Measurements from ENCODE around the gene PRG3.
A peak's percentile ranks its signal among the peaks of the same experiment; 100 is the strongest.
"Not testable (repeated sequence)": the region's sequence is repeated elsewhere in the genome, so short reads cannot be mapped to it uniquely, and the experiment has no call there.

The PRG3 gene

GRCh38 chr11:57361926-57362325, 19.0 kb downstream of the PRG3 start:
- Histone ChIP-seq H3K18ac (ENCODE audit: low read length) (no peak overlapping the region), H3K4me2 (ENCODE audit: insufficient read depth, low read length, poor library complexity, severe bottlenecking) (no peak overlapping the region), H3K36me3 (replicated peaks in 1 of 2; ENCODE audit: control insufficient read depth in 2 of 2, insufficient read depth in 2 of 2, low read length in 2 of 2) (no peaks in the 10 kb centered on the region), H3K4ac (ENCODE audit: low read length) (no peak overlapping the region), H2AK5ac (ENCODE audit: low read depth, low read length) (no peak overlapping the region), H3K9me3 (replicated peaks in 1 of 2; ENCODE audit: control insufficient read depth in 2 of 2, insufficient read depth in 1 of 2, low read depth in 1 of 2, low read length in 2 of 2) (no peaks in the 10 kb centered on the region), H3K4me3 (ENCODE audit: low read length in 2 of 2) (peak overlapping the region in 1 of 2 donors; percentile 3), H3K4me1 (ENCODE audit: control insufficient read depth in 2 of 2, insufficient read depth in 1 of 2, low read depth in 1 of 2, low read length in 2 of 2) (peaks cover 10 to 13% of the 10 kb centered on the region in 2 donors), H2BK12ac (ENCODE audit: low read length) (no peak overlapping the region), H4K91ac (ENCODE audit: low read depth, low read length, poor library complexity) (no peak overlapping the region), H4K8ac (ENCODE audit: low read depth, low read length) (no peak overlapping the region), H3K9ac (ENCODE audit: low read depth, low read length, poor library complexity) (no peak overlapping the region), H2BK120ac (ENCODE audit: low read depth, low read length) (no peak overlapping the region), H2BK5ac (ENCODE audit: low read length) (no peak overlapping the region), H3K23ac (ENCODE audit: low read depth, low read length, poor library complexity) (no peak overlapping the region), H3K27ac (replicated peaks; ENCODE audit: low read length) (no peak overlapping the region), H2AFZ (ENCODE audit: low read length) (no peak overlapping the region), H3K27me3 (ENCODE audit: control insufficient read depth in 3 of 3, insufficient read depth in 3 of 3, low read depth in 1 of 3, low read length in 3 of 3) (peaks cover 0 to 36% (median 0%) of the 10 kb centered on the region in 3 experiments), H2BK15ac (ENCODE audit: low read length) (no peak overlapping the region), H3K14ac (ENCODE audit: low read length) (peak overlapping the region; percentile 40), H3K79me1 (ENCODE audit: low read depth, low read length) (no peaks in the 10 kb centered on the region)
- WGBS, 2 donors (ENCODE audit: extremely low coverage in 2 of 2, insufficient read length in 2 of 2, insufficient replicate concordance in 1 of 2) = no CpG with 5 or more reads among the region's 3 CpGs
- DNase-seq (ENCODE audit: low spot score) = no peak

GRCh38 chr11:57361420-57361819, 19.5 kb downstream of the PRG3 start:
- not testable (repeated sequence) for H2BK120ac ChIP-seq (ENCODE audit: low read depth, low read length); H3K14ac ChIP-seq (ENCODE audit: low read length); H4K8ac ChIP-seq (ENCODE audit: low read depth, low read length); H3K4me2 ChIP-seq (ENCODE audit: insufficient read depth, low read length, poor library complexity, severe bottlenecking); H4K91ac ChIP-seq (ENCODE audit: low read depth, low read length, poor library complexity); H3K23ac ChIP-seq (ENCODE audit: low read depth, low read length, poor library complexity); H3K9me3 ChIP-seq (replicated peaks in 1 of 2; ENCODE audit: control insufficient read depth in 2 of 2, insufficient read depth in 1 of 2, low read depth in 1 of 2, low read length in 2 of 2); H3K79me1 ChIP-seq (ENCODE audit: low read depth, low read length); DNase-seq (ENCODE audit: low spot score); H2AK5ac ChIP-seq (ENCODE audit: low read depth, low read length); H2AFZ ChIP-seq (ENCODE audit: low read length); H3K4ac ChIP-seq (ENCODE audit: low read length); H2BK15ac ChIP-seq (ENCODE audit: low read length); H2BK12ac ChIP-seq (ENCODE audit: low read length); H3K4me3 ChIP-seq (ENCODE audit: low read length in 2 of 2); H3K9ac ChIP-seq (ENCODE audit: low read depth, low read length, poor library complexity); H3K27ac ChIP-seq (replicated peaks; ENCODE audit: low read length); H3K36me3 ChIP-seq (replicated peaks in 1 of 2; ENCODE audit: control insufficient read depth in 2 of 2, insufficient read depth in 2 of 2, low read length in 2 of 2); H3K18ac ChIP-seq (ENCODE audit: low read length); H2BK5ac ChIP-seq (ENCODE audit: low read length)
- H3K27me3 ChIP-seq (ENCODE audit: control insufficient read depth in 3 of 3, insufficient read depth in 3 of 3, low read depth in 1 of 3, low read length in 3 of 3) = peaks cover 0 to 36% (median 0%) of the 10 kb centered on the region in 3 experiments
- peaks cover 10 to 13% of the 10 kb centered on the region in 2 donors for H3K4me1 ChIP-seq (ENCODE audit: control insufficient read depth in 2 of 2, insufficient read depth in 1 of 2, low read depth in 1 of 2, low read length in 2 of 2)

GRCh38 chr11:57360991-57361390, 20.0 kb downstream of the PRG3 start:
- no peak overlapping the region for H3K14ac ChIP-seq (ENCODE audit: low read length)
- H3K4me2 ChIP-seq (ENCODE audit: insufficient read depth, low read length, poor library complexity, severe bottlenecking) = no peak overlapping the region
- no peak overlapping the region for H3K9ac ChIP-seq (ENCODE audit: low read depth, low read length, poor library complexity)
- H2AK5ac ChIP-seq (ENCODE audit: low read depth, low read length) = no peak overlapping the region
- H3K36me3 ChIP-seq (replicated peaks in 1 of 2; ENCODE audit: control insufficient read depth in 2 of 2, insufficient read depth in 2 of 2, low read length in 2 of 2) = no peaks in the 10 kb centered on the region
- no peak overlapping the region for H4K8ac ChIP-seq (ENCODE audit: low read depth, low read length)
- no peak overlapping the region for H3K18ac ChIP-seq (ENCODE audit: low read length)
- WGBS, 2 donors (ENCODE audit: extremely low coverage in 2 of 2, insufficient read length in 2 of 2, insufficient replicate concordance in 1 of 2) = no CpG with 5 or more reads among the region's 8 CpGs
- no peak overlapping the region for H2BK15ac ChIP-seq (ENCODE audit: low read length)
- H2AFZ ChIP-seq (ENCODE audit: low read length) = no peak overlapping the region
- no peak overlapping the region for H3K4ac ChIP-seq (ENCODE audit: low read length)
- H2BK12ac ChIP-seq (ENCODE audit: low read length) = no peak overlapping the region
- H3K23ac ChIP-seq (ENCODE audit: low read depth, low read length, poor library complexity) = no peak overlapping the region
- peaks cover 10% of the 10 kb centered on the region in 2 donors for H3K4me1 ChIP-seq (ENCODE audit: control insufficient read depth in 2 of 2, insufficient read depth in 1 of 2, low read depth in 1 of 2, low read length in 2 of 2)
- H4K91ac ChIP-seq (ENCODE audit: low read depth, low read length, poor library complexity) = no peak overlapping the region
- H3K27ac ChIP-seq (replicated peaks; ENCODE audit: low read length) = no peak overlapping the region
- H3K27me3 ChIP-seq (ENCODE audit: control insufficient read depth in 3 of 3, insufficient read depth in 3 of 3, low read depth in 1 of 3, low read length in 3 of 3) = peaks cover 0 to 32% (median 0%) of the 10 kb centered on the region in 3 experiments
- DNase-seq (ENCODE audit: low spot score) = no peak
- no peak overlapping the region for H2BK120ac ChIP-seq (ENCODE audit: low read depth, low read length)
- no peaks in the 10 kb centered on the region for H3K79me1 ChIP-seq (ENCODE audit: low read depth, low read length)
- no peak overlapping the region for H3K4me3 ChIP-seq (ENCODE audit: low read length in 2 of 2)
- H3K9me3 ChIP-seq (replicated peaks in 1 of 2; ENCODE audit: control insufficient read depth in 2 of 2, insufficient read depth in 1 of 2, low read depth in 1 of 2, low read length in 2 of 2) = no peaks in the 10 kb centered on the region
- H2BK5ac ChIP-seq (ENCODE audit: low read length) = no peak overlapping the region

- Histone ChIP-seq H4K91ac (ENCODE audit: low read depth, low read length, poor library complexity) (no peak overlapping the region), H2BK120ac (ENCODE audit: low read depth, low read length) (no peak overlapping the region), H2BK5ac (ENCODE audit: low read length) (no peak overlapping the region), H3K9me3 (replicated peaks in 1 of 2; ENCODE audit: control insufficient read depth in 2 of 2, insufficient read depth in 1 of 2, low read depth in 1 of 2, low read length in 2 of 2) (no peaks in the 10 kb centered on the region), H3K36me3 (replicated peaks in 1 of 2; ENCODE audit: control insufficient read depth in 2 of 2, insufficient read depth in 2 of 2, low read length in 2 of 2) (no peaks in the 10 kb centered on the region), H3K4ac (ENCODE audit: low read length) (no peak overlapping the region), H4K8ac (ENCODE audit: low read depth, low read length) (no peak overlapping the region), H2BK15ac (ENCODE audit: low read length) (no peak overlapping the region), H2AK5ac (ENCODE audit: low read depth, low read length) (no peak overlapping the region), H2BK12ac (ENCODE audit: low read length) (no peak overlapping the region), H3K9ac (ENCODE audit: low read depth, low read length, poor library complexity) (no peak overlapping the region), H3K18ac (ENCODE audit: low read length) (no peak overlapping the region), H3K4me3 (ENCODE audit: low read length in 2 of 2) (no peak overlapping the region), H3K23ac (ENCODE audit: low read depth, low read length, poor library complexity) (no peak overlapping the region), H3K4me1 (ENCODE audit: control insufficient read depth in 2 of 2, insufficient read depth in 1 of 2, low read depth in 1 of 2, low read length in 2 of 2) (peaks cover 3 to 4% of the 10 kb centered on the region in 2 donors), H3K14ac (ENCODE audit: low read length) (no peak overlapping the region), H3K27ac (replicated peaks; ENCODE audit: low read length) (no peak overlapping the region), H3K27me3 (ENCODE audit: control insufficient read depth in 3 of 3, insufficient read depth in 3 of 3, low read depth in 1 of 3, low read length in 3 of 3) (peaks cover 0 to 28% (median 0%) of the 10 kb centered on the region in 3 experiments), H2AFZ (ENCODE audit: low read length) (no peak overlapping the region), H3K4me2 (ENCODE audit: insufficient read depth, low read length, poor library complexity, severe bottlenecking) (no peak overlapping the region), H3K79me1 (ENCODE audit: low read depth, low read length) (no peaks in the 10 kb centered on the region)
- WGBS, 2 donors (ENCODE audit: extremely low coverage in 2 of 2, insufficient read length in 2 of 2, insufficient replicate concordance in 1 of 2) = no CpG with 5 or more reads among the region's 9 CpGs
- DNase-seq (ENCODE audit: low spot score) = no peak
These were observed 20.9 kb downstream of the PRG3 start for GRCh38 chr11:57359896-57360690.
